IMR-90 (cell line): ENCODE results near the gene ACOX1. TPM values are rescaled to one million over a fixed set of nuclear protein-coding genes. Genes with fewer than 3 reads are reported as not detected.

Source experiments
- ATAC-seq: fragments of 200-7000 bp; cut with Tn5 transposase; 2 replicates; pipeline ENCODE4 v1.9.1; 2020; ENCODE audit warnings: low read depth, mild to moderate bottlenecking, moderate library complexity
- BruUV-seq: library from RNA; stranded (reverse); fragments of 400-500 nt; replicated peaks from 2 replicates; lab custom pipeline; 2021; lab: Mats Ljungman, UMichigan
- CTCF ChIA-PET: fragments of 300-600 bp; formaldehyde crosslinking; extraction: SDS; loops from one replicate; lab custom pipeline; 2021; ENCODE audit warnings: antibody characterized with exemption; lab: Yijun Ruan, JAX
- POLR2A ChIA-PET: fragments of 300-600 bp; sonication (Branson Sonifier 250); formaldehyde crosslinking; loops from one replicate; lab custom pipeline; 2022; ENCODE audit warnings: antibody characterized with exemption; ENCODE audit not compliant: unreplicated experiment; lab: Charles Lee
- DNase-seq: peaks from one replicate; pipeline ENCODE4 v3.0.0; 2013
- H2AFZ ChIP-seq: replicated peaks from 2 replicates; pipeline ENCODE3; 2013; ENCODE audit warnings: low read length, mild to moderate bottlenecking; ENCODE audit not compliant: poor library complexity
- H2AK5ac ChIP-seq: 2 replicates; pipeline ENCODE4 v1.6.1; 2013; ENCODE audit warnings: low read depth, low read length, inconsistent platforms
- H2AK9ac ChIP-seq: replicated peaks from 2 replicates; pipeline ENCODE3; 2013; ENCODE audit warnings: mild to moderate bottlenecking, low read depth, low read length, moderate library complexity; ENCODE audit not compliant: poor library complexity
- H2BK120ac ChIP-seq: 2 replicates; pipeline ENCODE4 v1.6.1; 2013; ENCODE audit warnings: low read depth, low read length, inconsistent platforms
- H2BK15ac ChIP-seq: 3 replicates; pipeline ENCODE4 v1.6.1; 2013; ENCODE audit warnings: low read depth, low read length, inconsistent platforms
- H2BK20ac ChIP-seq: 2 replicates; pipeline ENCODE4 v1.6.1; 2013; ENCODE audit warnings: low read depth, mild to moderate bottlenecking, inconsistent platforms, low read length, moderate library complexity
- H2BK5ac ChIP-seq: 2 replicates; pipeline ENCODE4 v1.6.1; 2013; ENCODE audit warnings: mild to moderate bottlenecking, low read depth, low read length, inconsistent platforms; ENCODE audit not compliant: poor library complexity, severe bottlenecking
- H3K14ac ChIP-seq: replicated peaks from 2 replicates; pipeline ENCODE4 v1.6.1; 2013; ENCODE audit warnings: low read depth, low read length, inconsistent platforms
- H3K18ac ChIP-seq: 2 replicates; pipeline ENCODE4 v1.6.1; 2013; ENCODE audit warnings: low read depth, low read length, control low read depth
- H3K23ac ChIP-seq: 2 replicates; pipeline ENCODE4 v1.6.1; 2013; ENCODE audit warnings: low read depth, low read length, inconsistent platforms
- H3K27ac ChIP-seq: 2 replicates; pipeline ENCODE4 v1.5.1; 2013; ENCODE audit warnings: mild to moderate bottlenecking, control low read depth, low read length; ENCODE audit not compliant: insufficient read depth
- H3K27me3 ChIP-seq: 2 replicates; pipeline ENCODE4 v1.6.1; 2013; ENCODE audit warnings: low read length; ENCODE audit not compliant: control insufficient read depth, insufficient read depth
- H3K36me3 ChIP-seq: 2 replicates; pipeline ENCODE4 v1.6.1; 2013; ENCODE audit warnings: low read length, mixed read lengths; ENCODE audit not compliant: control insufficient read depth, insufficient read depth
- H3K4ac ChIP-seq: 2 replicates; pipeline ENCODE4 v1.6.1; 2013; ENCODE audit warnings: low read depth, low read length, inconsistent platforms
- H3K4me1 ChIP-seq: 2 replicates; pipeline ENCODE4 v1.6.1; 2013; ENCODE audit warnings: low read length, mixed read lengths; ENCODE audit not compliant: control insufficient read depth, insufficient read depth
- H3K4me2 ChIP-seq: 2 replicates; pipeline ENCODE4 v1.6.1; 2013; ENCODE audit warnings: low read depth, mild to moderate bottlenecking, control low read depth, low read length, moderate library complexity
- H3K4me3 ChIP-seq: 2 replicates; pipeline ENCODE4 v1.5.1; 2013; ENCODE audit warnings: low read depth, mild to moderate bottlenecking, control low read depth, low read length, moderate library complexity; ENCODE audit not compliant: insufficient read depth
- H3K56ac ChIP-seq: 2 replicates; pipeline ENCODE4 v1.6.1; 2013; ENCODE audit warnings: low read length, inconsistent platforms; ENCODE audit not compliant: insufficient read depth; ENCODE audit errors: extremely low read depth
- H3K79me1 ChIP-seq, 2 experiments: 2 replicates each; pipeline ENCODE4 v1.6.1; 2013; ENCODE audit warnings: low read length in 2 of 2, inconsistent platforms in 1 of 2, low read depth in 1 of 2
- H3K9ac ChIP-seq: 2 replicates; pipeline ENCODE4 v1.6.1; 2013; ENCODE audit warnings: low read depth, low read length, control low read depth
- H3K9me1 ChIP-seq: 2 replicates; pipeline ENCODE4 v1.6.1; 2013; ENCODE audit warnings: low read length, inconsistent platforms; ENCODE audit not compliant: insufficient read depth
- H3K9me3 ChIP-seq: 2 replicates; pipeline ENCODE4 v1.6.1; 2013; ENCODE audit warnings: low read length; ENCODE audit not compliant: control insufficient read depth, insufficient read depth
- H4K20me1 ChIP-seq: 2 replicates; pipeline ENCODE4 v1.6.1; 2013; ENCODE audit warnings: low read length, inconsistent platforms; ENCODE audit not compliant: insufficient read depth
- H4K5ac ChIP-seq: 2 replicates; pipeline ENCODE4 v1.6.1; 2013; ENCODE audit warnings: mild to moderate bottlenecking, low read depth, low read length, control low read depth
- H4K8ac ChIP-seq, 2 experiments: 2 replicates each; pipeline ENCODE4 v1.6.1; 2013; ENCODE audit warnings: low read depth in 2 of 2, low read length in 2 of 2, control low read depth in 1 of 2, inconsistent platforms in 1 of 2
- H4K91ac ChIP-seq: 2 replicates; pipeline ENCODE4 v1.6.1; 2013; ENCODE audit warnings: low read depth, low read length, inconsistent platforms; ENCODE audit not compliant: insufficient read depth
- WGBS, 2 experiments: methylation state at CpG; one replicate each; pipeline versions ENCODE4 v1.1.5 to v1.1.7; 2013; ENCODE audit warnings: missing lambda C conversion rate in 2 of 2; ENCODE audit not compliant: insufficient read length in 1 of 2; ENCODE audit errors: extremely low coverage in 2 of 2; 5-methylcytosine and 5-hydroxymethylcytosine counted together
- dilution Hi-C: fragments of 300-500 bp; cut with HindIII; formaldehyde crosslinking; loops from one replicate; pipeline ENCODE4 v1.14.3; 2018; ENCODE audit warnings: low sequenced_read_pairs; ENCODE audit not compliant: unreplicated experiment
- in situ Hi-C: fragments of 300-500 bp; cut with MboI; formaldehyde crosslinking; loops from 3 replicates; pipeline ENCODE4 v1.14.3; 2019; ENCODE audit warnings: low sequenced_read_pairs, inconsistent platforms, mixed read lengths
- intact Hi-C: fragments of 100-400 bp; cut with micrococcal nuclease; formaldehyde crosslinking; loops from 2 replicates; pipeline ENCODE4 v1.10.0; 2022
- polyA plus RNA-seq, 3 experiments: library from polyadenylated mRNA; depleted of rRNA; stranded (reverse); fragments of >200 nt; gene quantifications; 2 replicates each; pipeline ENCODE4 v1.2.3, GENCODE V29; 2012; ENCODE audit warnings: low replicate concordance in 1 of 3
- total RNA-seq: library from RNA; depleted of rRNA; stranded (reverse); fragments of >200 nt; gene quantifications from 2 replicates; pipeline ENCODE4 v1.2.3, GENCODE V29; 2012
- TF ChIP-seq, protein P1 (sequence below): conservative IDR thresholded peaks from 2 replicates; pipeline ENCODE4 v1.5.1; 2012; ENCODE audit warnings: mild to moderate bottlenecking, low read depth, low read length, improper control_type of control experiment

The ACOX1 gene
- total and polyA plus RNA-seq, 2 of the 4 experiments (the other 2 are of a cell fraction), result 16.1 to 94.8 TPM

GRCh38 chr17:75921596-75921995 lies 57.4 kb downstream of the ACOX1 start:
- H3K56ac ChIP-seq, result no peak overlapping the region
- no peak overlapping the region for H2BK120ac ChIP-seq
- no peaks in the 10 kb centered on the region for H3K4me1 ChIP-seq
- H3K27me3 ChIP-seq, result no peaks in the 10 kb centered on the region
- DNase-seq, result no peak
- H2BK20ac ChIP-seq, result no peak overlapping the region
- no peak overlapping the region for H3K18ac ChIP-seq
- no peaks in the 10 kb centered on the region for H3K79me1 ChIP-seq
- TF ChIP-seq, protein P1, sequence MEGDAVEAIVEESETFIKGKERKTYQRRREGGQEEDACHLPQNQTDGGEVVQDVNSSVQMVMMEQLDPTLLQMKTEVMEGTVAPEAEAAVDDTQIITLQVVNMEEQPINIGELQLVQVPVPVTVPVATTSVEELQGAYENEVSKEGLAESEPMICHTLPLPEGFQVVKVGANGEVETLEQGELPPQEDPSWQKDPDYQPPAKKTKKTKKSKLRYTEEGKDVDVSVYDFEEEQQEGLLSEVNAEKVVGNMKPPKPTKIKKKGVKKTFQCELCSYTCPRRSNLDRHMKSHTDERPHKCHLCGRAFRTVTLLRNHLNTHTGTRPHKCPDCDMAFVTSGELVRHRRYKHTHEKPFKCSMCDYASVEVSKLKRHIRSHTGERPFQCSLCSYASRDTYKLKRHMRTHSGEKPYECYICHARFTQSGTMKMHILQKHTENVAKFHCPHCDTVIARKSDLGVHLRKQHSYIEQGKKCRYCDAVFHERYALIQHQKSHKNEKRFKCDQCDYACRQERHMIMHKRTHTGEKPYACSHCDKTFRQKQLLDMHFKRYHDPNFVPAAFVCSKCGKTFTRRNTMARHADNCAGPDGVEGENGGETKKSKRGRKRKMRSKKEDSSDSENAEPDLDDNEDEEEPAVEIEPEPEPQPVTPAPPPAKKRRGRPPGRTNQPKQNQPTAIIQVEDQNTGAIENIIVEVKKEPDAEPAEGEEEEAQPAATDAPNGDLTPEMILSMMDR, result no peak
- in situ Hi-C loops, result no loop called here
- no peak overlapping the region for H4K91ac ChIP-seq
- no peak overlapping the region for H2AK5ac ChIP-seq
- H3K9me3 ChIP-seq, result no peaks in the 10 kb centered on the region
- ChIA-PET CTCF (no interaction called here), POLR2A (interaction anchor here (0.5 kb wide), 1 partner anchor 69 kb away, joined by 3 read pairs; no protein-coding TSS in a partner anchor)
- no peak overlapping the region for H4K5ac ChIP-seq
- H3K9me1 ChIP-seq, result no peaks in the 10 kb centered on the region; the same call in 1 of the 2 replicates
- H3K4ac ChIP-seq, result no peak overlapping the region
- peaks cover 15% of the 10 kb centered on the region for H3K36me3 ChIP-seq
- no peak overlapping the region for H3K27ac ChIP-seq
- no peak overlapping the region for H2BK15ac ChIP-seq
- no peak overlapping the region for H3K14ac ChIP-seq
- H2AFZ ChIP-seq, result no peak overlapping the region
- H3K4me3 ChIP-seq, result no peak overlapping the region
- no TSS peak for BruUV-seq
- WGBS, 2 experiments, result 97% methylated on average over 4 of the region's 15 CpGs; no CpG with 5 or more reads in 1 of the 2 experiments
- no peak overlapping the region for H2BK5ac ChIP-seq
- intact Hi-C loops, result no loop called here
- no peak overlapping the region for H3K4me2 ChIP-seq
- no peak overlapping the region for H3K23ac ChIP-seq
- no peak overlapping the region for H4K8ac ChIP-seq
- dilution Hi-C loops, result no loop called here
- no peak overlapping the region for H3K9ac ChIP-seq
- H2AK9ac ChIP-seq, result no peak overlapping the region
- no peak for ATAC-seq
- H4K20me1 ChIP-seq, result no peaks in the 10 kb centered on the region; the same call in 1 of the 2 replicates
